ENCODE measurements around the gene UBL5.
A peak's percentile ranks its signal among the peaks of the same experiment; 100 is the strongest.

The UBL5 gene

GRCh38 chr19:9875031-9875627, 47.4 kb downstream of the UBL5 start:
- H3K36me3 Mint-ChIP-seq, result no peaks in the 10 kb centered on the region
- ATAC-seq (replicated peaks) (no peak), DNase-seq (no peak)
- H3K4me1 Mint-ChIP-seq, result peaks cover 2 to 5% of the 10 kb centered on the region in 2 donors
- H3K27ac Mint-ChIP-seq, result no peak overlapping the region
- H3K9me3 Mint-ChIP-seq, result no peaks in the 10 kb centered on the region
- H3K27me3 Mint-ChIP-seq, result peaks cover 20 to 22% of the 10 kb centered on the region in 2 donors
- no peak overlapping the region for H3K4me3 Mint-ChIP-seq

- Mint-ChIP-seq H3K9me3 (no peaks in the 10 kb centered on the region), H3K27me3 (peaks cover 15 to 22% of the 10 kb centered on the region in 2 donors), H3K4me1 (peaks cover 2 to 5% of the 10 kb centered on the region in 2 donors), H3K4me3 (no peak overlapping the region), H3K27ac (no peak overlapping the region), H3K36me3 (no peaks in the 10 kb centered on the region)
- DNase-seq (no peak), ATAC-seq (replicated peaks) (no peak)
These were observed 48.1 kb downstream of the UBL5 start for GRCh38 chr19:9875796-9876195.

- no peaks in the 10 kb centered on the region for H3K36me3 Mint-ChIP-seq
- peak in 1 of 2 donors; percentile 45 for ATAC-seq (replicated peaks)
- no peak for DNase-seq
- no peak overlapping the region for H3K27ac Mint-ChIP-seq
- peaks cover 15 to 16% of the 10 kb centered on the region in 2 donors for H3K27me3 Mint-ChIP-seq
- H3K4me3 Mint-ChIP-seq, result no peak overlapping the region
- H3K4me1 Mint-ChIP-seq, result peaks cover 2 to 5% of the 10 kb centered on the region in 2 donors
- no peaks in the 10 kb centered on the region for H3K9me3 Mint-ChIP-seq
These were observed 50.2 kb downstream of the UBL5 start for GRCh38 chr19:9877780-9878510.

GRCh38 chr19:9878511-9879196, 50.9 kb downstream of the UBL5 start:
- ATAC-seq (replicated peaks) (no peak), DNase-seq (no peak)
- Mint-ChIP-seq H3K36me3 (no peaks in the 10 kb centered on the region), H3K9me3 (no peaks in the 10 kb centered on the region), H3K4me1 (peaks cover 2 to 5% of the 10 kb centered on the region in 2 donors), H3K4me3 (no peak overlapping the region), H3K27me3 (peaks cover 17 to 20% of the 10 kb centered on the region in 2 donors), H3K27ac (no peak overlapping the region)

Measured in stimulated activated naive B cell treated with anti-CD40 and anti-IgM and Interleukin-4, amounts not matched to agents 10 μg/mL and 1 μg/mL and 100 μg/mL, for 72 hours (primary cell).